HUDEP-2 (cell line): ENCODE results near the gene NDUFAF5.
A peak's percentile ranks its signal among the peaks of the same experiment; 100 is the strongest.

Experiments used
- DNase-seq, 76 experiments: peaks; one replicate each; lab custom pipeline; 2025; ENCODE audit not compliant: unreplicated experiment in 76 of 76; lab: John Stamatoyannopoulos, UW

The NDUFAF5 gene

GRCh38 chr20:13865791-13866351, 81.0 kb downstream of the NDUFAF5 start:
- DNase-seq, result no peak

- DNase-seq, result no peak
Measured at GRCh38 chr20:13868331-13868730, 83.5 kb downstream of the NDUFAF5 start.

GRCh38 chr20:13870170-13870748, 85.4 kb downstream of the NDUFAF5 start:
- peak in 2 of 76 experiments; percentile 1 to 3 for DNase-seq
